Right ventricle myocardium superior (tissue), 1 donor: ENCODE measurements around the gene NUBP2. TPM values are rescaled to one million over a fixed set of nuclear protein-coding genes. Genes with fewer than 3 reads are reported as not detected.
A peak's percentile ranks its signal among the peaks of the same experiment; 100 is the strongest.
"Not testable (repeated sequence)": the region's sequence is repeated elsewhere in the genome, so short reads cannot be mapped to it uniquely, and the experiment has no call there.

Experiments used
- ATAC-seq: fragments of 200-7000 bp; cut with Tn5 transposase; one replicate; pipeline ENCODE4 v1.9.1; 2020; ENCODE audit warnings: mild to moderate bottlenecking; ENCODE audit not compliant: poor library complexity
- DNase-seq: peaks from one replicate; pipeline ENCODE4 v3.0.0-alpha.2; 2020
- intact Hi-C: fragments of 100-400 bp; cut with DNase I; formaldehyde crosslinking; loops from one replicate; pipeline ENCODE4 v1.11.2; 2022
- total RNA-seq: library from RNA; stranded (reverse); fragmentation: NEBNext Ultra II Directional; extraction: Animal tissue kit (Norgen Biotek cat#: 25700); gene quantifications from one replicate; pipeline ENCODE4 v1.2.1, GENCODE V29; 2021
- donor health status: DM: no; HTN: yes; CAD: no; lungs with severe emphysema.

NUBP2 gene
- total RNA-seq, 1 donor from 2014 or later, result 34.8 TPM

DNA sequence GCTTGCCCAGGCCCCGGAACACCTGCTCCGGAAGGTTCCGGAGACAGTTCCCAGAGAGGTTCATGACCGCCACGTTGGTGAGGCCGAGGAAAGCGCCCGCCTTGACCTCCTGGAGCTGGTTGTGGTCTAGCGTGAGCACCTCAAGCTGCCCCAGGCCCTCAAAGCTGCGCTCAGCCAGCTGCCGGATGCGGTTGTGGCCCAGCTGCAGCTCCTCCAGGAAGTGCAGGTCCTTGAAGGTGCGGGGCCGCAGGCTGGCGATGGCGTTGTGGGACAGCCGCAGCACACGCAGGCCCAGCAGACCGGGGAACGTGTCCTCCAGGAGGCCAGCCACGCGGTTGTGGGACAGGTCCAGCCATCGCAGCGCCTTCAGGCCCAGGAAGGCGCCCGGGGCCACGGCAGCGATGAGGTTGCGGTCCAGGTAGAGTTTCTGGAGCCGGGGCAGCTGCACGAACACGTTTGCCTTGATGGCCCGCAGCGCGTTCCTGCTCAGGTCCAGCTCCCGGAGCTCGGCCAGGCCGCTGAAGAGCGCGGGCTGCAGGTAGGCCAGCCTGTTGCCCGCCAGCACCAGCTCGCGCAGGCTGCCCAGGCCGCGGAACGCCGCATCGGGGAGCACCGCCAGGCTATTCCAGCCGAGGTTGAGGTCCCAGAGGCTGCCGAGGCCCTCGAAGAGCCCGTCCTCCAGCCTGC lies 8.6 kb downstream of the NUBP2 start:
- no peak for DNase-seq

DNA sequence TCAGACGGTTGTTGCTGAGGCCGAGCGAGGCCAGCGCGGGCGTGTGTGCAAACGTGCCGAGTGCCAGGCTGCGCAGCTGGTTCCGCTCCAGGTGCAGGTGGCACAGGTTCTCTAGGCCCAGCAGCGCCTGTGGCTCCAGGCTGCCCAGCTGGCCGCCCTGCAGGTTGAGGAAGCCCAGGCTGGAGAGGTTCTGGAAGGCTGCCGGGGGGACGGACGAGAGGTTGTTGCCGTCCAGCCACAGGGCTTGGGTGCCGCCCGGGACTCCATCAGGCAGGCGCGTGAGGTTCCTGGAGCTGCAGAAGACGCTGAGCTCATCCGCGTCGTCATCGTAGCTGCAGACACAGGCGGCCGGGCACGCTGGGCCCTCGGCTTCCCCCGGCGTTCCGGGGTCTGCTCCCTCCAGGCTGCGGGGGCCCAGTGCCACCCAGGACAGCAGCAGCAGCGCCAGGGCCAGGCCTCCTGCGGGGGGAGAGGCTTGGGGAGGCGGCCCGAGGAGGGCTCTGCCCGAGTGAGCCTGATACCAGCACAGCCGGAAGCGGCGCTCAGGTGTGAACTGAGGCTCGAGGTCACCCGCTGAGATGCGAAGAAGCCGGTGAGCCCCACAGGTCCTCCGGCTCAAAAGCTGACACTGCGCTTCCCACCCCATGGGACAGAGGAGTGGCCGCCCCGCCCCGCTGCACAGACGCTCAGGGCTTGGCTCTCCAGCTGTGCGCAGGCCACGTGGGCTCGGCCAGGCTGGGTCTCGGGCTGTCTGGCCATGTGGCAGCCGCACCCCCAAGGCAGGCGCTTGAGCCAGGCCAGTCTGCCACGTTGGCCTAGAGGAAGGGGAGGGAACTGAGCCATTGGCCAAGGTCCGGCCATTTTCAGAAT lies 9.4 kb downstream of the NUBP2 start:
- intact Hi-C loops, result no loop called here
- DNase-seq (no peak), ATAC-seq (no peak)

More for the DNA sequence above, 8.6 kb downstream of the NUBP2 start:
- ATAC-seq, result no peak
- intact Hi-C loops, result no loop called here

DNA sequence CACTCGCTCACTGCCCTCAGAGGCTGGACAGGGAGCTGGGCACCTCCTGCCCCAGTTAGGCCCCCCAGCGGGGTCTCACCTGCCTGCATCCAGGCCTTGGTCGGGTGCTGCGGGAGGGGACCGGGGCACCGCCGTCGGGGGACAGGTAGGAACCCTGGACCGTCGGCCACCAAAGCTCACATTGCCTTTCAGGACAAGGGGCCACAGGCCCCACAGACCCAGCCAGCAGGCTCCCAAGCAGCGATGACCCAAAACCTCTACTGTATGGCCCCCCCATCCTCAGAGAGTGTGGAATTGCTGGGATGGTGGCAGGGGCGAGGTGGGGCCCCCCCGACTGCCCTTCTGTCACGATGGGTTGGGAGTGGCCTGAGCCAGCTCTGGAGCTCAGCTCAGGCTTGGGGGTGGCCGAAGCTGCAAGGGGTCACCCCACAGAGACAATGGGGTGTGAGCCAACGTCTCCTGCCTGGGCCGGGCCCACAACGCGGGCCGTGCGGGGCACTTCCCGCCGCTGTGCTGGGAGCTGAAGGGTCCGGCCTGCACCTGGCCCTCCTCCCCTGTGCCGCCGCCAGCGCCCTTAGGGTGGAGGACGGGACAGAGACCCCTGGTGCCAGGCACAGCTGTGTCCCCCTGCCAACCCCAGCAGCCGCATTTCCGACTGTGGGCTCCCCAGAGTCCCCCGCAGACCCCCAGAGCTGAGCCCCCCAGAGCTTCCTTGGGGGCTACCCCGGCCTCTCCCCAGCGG lies 10.2 kb downstream of the NUBP2 start:
- intact Hi-C loops, result no loop called here
- ATAC-seq (no peak), DNase-seq (no peak)

DNA sequence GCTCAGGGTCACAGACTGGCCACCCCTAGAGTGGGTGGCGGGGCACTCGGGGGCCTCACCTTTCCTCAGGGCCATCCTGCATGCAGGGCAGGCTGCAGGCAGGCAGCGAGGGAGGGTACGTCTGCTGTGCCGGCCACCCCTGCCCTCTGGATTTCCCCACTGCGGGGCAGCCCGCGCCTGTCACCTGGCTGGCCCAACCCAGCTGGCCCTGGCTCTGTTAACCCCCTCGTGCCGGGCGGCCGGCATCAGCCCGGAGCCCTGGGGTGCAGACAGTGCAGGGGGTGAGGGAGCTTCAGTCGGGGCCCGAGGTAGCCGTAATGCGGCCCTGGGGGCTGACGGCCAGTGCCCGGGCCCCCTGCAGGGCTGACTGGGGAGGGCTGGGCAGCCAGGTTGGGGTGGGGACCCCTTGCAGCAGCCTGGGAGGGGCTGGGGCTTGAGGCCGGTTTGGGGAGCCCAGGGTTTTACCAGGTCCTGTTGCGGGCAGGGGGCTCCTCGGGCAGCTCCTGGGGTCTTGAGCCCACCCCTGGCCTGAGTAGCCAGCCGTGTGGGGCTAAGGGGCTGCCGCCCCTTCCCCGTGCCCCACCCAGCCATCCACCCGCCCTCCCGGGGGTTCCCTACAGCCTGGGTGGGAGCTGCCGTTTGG lies 10.9 kb downstream of the NUBP2 start, which contains the start of gene IGFALS:
Gene IGFALS (minus strand): TSS at position 128 of the 643 bp plus-strand sequence. CDS start 53 bp downstream, at position 75.
- no peak for ATAC-seq
- intact Hi-C loops, result no loop called here
- DNase-seq, result no peak

DNA sequence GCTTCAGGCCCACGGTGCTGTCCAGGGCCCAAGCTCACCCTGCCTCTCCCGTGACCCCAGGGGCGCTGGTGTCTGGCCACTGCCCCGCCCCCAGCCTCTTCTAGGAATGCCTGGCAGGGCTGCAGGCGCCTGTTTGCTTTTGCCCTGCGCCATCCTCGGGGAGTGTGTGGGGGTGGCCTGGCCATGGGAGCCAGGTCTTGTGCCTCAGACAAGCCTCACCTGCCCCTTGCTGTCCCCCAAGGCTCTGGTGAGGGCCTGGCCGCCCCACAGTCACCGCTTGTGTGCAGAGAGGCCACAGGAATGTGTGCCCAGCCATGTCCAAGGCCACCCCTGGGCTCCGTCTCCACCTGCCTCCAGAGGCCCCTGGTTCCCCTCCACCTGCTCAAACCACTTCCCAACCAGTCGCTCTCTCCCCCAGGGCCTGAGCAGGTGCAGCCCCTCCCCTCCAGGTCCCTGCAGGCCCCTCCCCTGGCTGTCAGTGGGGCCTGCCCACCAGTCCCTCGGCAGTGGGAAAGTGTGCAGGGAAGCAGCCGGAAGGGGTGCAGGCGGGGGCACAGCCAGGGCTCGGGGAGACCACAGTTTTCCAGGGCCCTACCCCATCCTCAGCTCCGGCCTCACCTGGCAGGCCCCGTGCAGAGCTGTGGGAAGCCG lies 11.6 kb downstream of the NUBP2 start:
- ATAC-seq (no peak), DNase-seq (no peak)
- intact Hi-C loops, result no loop called here

DNA sequence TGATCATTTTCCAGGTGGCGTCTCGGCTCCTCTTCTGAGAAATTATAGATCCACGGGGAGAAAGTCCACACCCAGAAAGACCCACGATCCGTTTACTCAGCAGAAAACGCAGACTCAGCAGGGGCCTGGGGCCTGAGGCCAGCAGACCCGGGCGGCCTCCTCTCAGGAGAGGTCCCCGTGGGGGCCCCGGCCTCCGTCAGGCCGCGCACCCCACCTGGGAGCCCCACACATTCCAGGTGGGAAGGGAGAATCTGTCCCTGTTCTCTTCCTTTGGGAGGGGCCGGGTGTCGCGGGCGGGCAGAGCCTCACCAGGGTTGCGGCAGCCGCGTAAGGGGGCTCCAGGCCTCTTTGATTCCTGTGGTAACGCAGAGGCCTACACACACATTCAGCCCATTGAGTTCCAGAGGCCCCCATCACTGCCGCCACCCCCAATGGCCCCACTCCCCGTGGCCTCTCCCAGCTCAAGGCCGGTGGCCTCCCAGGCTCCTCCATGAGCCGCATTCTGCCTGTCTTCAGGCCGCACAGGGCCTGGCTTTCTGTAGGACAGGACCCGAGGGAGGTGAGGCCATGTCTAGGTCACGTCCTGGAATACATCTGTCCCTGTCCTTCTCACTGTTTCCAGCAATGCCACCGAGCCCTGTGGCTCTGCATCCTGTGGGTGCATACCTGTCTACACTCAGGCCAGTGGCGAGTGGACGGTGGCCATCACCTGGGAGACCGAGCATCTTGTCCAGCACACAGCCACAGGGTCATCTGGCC lies 12.3 kb downstream of the NUBP2 start:
- intact Hi-C loops, result no loop called here
- DNase-seq, result no peak
- no peak for ATAC-seq

DNA sequence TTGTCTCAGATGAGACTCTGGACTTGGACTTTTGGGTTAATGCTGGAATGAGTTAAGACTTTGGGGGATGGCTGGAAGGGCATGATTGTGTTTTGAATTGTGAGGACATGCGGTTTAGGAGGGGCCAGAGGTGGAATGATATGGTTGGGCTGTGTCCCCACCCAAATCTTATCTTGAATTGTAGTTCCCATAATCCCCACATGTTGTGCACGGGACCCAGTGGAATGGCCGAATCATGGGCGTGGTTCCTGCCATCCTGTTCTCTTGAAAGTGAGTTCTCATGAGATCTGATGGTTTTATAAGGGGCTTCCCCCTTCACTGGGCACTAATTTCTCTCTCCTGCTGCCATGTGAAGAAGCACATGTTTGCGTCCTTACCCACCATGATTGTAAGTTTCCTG lies 16.5 kb downstream of the NUBP2 start:
- ATAC-seq, intact Hi-C loops, DNase-seq: not testable (repeated sequence)

DNA sequence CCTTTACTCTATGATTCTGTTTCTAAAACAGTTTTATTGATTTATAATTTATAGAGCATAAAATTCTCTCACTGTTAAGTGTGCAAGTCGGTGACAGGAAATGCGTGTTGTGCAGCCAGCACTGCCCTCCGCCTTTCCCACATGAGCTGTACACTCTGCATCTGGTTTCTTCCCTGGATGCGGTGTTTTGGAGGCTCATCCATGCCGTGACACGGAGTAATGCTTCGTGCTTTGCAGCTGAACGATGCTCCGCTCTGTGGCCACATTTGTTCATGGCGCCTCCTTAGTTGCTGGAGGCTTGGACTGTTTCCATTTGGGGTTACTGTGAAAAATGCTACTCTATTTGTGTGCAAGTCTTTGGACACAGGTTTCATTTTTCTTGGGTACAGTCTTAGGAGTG lies 17.9 kb downstream of the NUBP2 start:
- intact Hi-C loops, result no loop called here
- no peak for ATAC-seq
- DNase-seq, result no peak

DNA sequence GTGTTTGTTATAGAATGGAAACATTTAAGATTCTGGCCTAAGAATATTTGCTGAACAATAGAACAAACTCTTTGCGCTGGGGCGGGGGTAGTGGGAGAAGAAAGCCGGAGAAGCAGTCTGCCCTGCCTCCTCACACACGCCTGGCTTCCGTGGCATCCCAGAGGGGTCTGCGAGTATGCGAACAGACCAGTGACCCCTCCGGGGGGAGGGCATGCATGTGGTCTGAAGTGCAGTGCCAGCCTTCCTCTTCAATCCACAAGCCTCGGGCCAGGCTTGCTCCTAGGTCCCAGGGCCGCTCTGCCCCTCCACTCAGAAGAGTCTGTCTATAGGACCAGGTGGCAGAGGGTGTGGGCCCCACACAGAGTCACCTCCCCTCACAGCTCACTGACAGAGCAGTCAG lies 24.9 kb downstream of the NUBP2 start:
- intact Hi-C loops, result no loop called here
- DNase-seq, result no peak
- ATAC-seq, result no peak

DNA sequence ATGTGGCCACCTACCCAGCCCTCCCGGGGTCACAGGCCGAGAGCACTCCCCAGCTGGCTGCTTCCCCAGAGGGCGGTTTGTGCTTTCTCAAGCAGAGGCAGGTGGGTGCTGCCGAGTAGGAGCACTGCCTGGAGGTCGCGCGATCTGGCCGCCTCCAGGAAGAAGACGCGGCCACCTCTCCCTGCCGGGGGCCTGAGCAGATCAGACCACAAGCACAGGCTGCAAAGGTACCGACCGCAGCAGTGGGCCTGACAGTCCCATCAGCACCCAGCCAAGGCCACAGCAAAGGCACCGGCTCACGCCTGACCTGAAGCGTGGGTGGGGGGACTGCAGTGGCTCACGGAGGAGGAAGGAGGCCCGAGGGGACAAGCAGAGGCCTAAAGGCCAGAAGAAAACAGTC lies 25.9 kb downstream of the NUBP2 start:
- intact Hi-C loops, result no loop called here
- DNase-seq, result no peak
- ATAC-seq, result no peak

DNA sequence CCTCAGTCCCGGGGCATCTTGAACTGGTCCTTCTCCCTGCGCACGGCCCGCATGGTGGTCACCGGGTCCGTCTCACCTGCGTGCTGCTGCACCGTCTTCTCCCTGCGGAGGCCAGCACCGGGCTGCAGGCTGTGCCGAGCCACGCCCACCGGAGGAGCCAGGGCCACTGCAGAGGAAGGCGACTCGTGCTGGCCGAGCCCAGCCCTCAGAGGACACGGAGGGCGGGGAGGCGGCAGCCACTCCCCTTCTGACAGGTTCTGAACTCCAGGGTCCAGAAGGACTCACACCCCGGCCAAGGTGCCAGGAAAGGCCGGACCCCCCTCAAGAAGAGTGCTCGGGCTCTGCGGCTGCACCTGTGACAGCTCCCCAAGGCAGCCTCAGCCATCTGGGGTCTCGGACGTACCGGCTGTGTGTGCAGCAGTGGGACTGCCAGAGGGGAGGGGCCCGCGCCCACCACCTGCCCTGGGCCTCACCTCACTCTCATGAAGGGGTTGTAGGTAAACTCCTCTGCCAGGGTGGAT lies 26.6 kb downstream of the NUBP2 start:
- DNase-seq, result no peak
- intact Hi-C loops, result no loop called here
- ATAC-seq, result no peak

DNA sequence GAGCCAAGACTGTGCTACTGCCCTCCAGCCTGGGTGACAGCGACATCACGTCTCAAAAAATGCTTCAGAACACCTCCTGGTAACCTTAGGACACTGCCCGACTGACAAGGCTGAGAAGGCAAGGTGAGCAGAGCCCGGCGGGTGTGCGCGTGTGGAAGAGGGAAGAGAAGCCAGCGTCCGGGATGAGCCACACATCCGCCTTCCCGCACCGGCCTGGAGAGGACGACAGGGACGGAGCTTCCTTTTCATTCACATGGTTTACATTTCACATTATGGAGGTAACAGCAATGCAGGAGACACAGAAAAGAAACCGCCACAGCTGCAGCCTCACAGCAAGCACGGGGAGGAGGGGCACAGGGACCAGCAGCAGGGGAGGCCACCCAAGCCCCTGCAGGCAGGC lies 27.3 kb downstream of the NUBP2 start:
- intact Hi-C loops, result no loop called here
- ATAC-seq (no peak), DNase-seq (no peak)

DNA sequence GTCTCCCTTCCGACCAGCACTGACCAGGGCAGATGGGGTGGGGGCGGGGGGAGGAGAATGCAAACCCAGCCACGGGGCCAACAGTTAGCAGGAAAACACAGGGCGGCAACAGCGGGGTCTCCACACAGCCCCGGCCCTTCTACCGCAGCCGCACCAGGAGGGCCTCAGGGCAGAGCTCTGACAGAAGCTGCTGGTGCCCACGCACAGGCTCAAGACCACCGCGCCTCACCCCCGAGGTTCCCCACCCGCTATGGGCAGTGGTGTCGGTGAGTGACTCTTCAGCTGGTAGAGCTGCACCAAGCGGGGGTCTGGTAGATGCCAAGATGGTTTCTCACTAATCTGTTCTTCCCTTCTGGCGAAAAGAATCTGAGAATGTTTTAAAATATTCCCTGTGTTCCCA lies 27.8 kb downstream of the NUBP2 start:
- no peak for ATAC-seq
- DNase-seq, result no peak
- intact Hi-C loops, result no loop called here

DNA sequence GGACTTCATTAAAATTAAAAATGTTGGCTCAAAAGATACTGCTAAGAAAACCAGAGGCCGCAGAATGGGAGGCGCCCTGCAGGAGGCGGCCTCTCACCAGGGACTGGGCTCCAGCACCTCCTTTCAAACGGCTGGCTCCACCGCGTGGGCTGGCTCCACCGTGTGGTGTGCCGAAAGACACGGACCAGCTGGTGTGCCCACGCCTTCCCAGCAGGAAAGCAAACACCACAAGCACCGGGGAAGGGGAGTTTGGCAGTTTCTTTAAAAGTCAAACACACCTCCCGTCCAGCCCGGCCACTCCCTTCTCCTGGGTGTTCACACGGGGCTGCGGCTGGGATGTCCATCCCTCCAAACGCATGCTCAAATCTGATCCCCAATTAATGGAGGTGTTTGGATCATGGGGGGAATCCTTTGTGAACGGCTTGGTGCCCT lies 30.0 kb downstream of the NUBP2 start:
- DNase-seq (peak; percentile 85), ATAC-seq (peak; percentile 93)
- intact Hi-C loops, result no loop called here

DNA sequence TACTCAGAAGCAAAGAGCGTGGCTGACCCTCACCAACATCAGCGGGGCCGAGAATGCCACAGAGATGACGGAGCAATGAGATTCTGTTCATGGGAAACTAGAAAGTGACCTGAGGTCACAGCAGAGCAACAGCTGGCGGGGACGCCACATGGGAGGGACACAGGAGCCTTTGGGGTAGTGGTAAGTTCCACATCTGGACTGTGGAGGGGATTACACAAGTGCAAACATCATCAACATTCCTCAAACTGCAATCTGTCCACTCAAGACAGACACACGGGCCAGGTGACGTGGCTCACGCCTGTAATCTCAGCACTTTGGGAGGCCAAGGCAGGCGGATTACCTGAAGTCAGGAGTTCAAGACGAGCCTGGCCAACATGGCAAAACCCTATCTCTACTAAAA lies 32.7 kb downstream of the NUBP2 start:
- no peak for DNase-seq
- intact Hi-C loops, result no loop called here
- no peak for ATAC-seq

DNA sequence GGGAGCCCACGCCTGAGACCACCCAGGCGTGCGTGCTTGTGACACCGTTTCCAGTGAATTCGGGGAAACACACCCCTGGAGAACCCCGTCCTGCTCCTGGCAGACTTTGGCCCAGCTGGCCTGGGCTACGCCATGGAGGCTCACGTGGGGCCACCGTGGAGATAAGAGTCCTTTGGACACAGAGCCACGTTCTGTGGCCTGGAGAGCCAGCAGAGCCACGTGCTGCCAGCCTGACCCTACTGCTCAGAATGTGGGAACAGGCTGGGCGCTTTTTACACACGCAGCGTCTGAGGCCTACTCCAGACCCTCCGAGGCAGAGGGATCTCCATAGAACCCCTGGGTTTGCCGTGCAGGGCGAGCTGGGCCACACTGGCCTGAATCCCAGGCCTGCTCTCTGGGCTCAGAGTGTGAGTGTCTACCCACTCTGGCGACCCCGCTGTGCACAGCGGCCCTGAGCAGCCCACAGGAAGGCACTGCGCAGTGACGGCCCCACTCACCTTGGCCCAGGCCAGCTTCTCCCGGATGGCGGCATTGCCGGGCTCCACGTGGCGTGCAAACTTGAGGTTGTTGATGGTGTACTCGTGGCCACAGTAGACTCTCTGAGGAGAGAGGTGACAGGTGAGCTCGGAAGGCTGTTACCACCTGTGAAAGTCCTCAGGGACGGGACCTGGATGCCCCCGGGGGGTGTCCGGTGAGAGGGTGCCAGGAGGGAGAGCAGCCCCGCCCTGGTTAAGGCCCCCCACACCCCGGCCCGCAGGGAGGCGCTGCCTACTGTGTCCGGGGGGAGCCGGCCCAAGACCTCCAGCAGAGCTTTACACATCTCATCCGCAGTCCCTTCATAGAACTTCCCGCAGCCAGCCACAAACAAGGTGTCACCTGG lies 33.9 kb downstream of the NUBP2 start:
- intact Hi-C loops, result no loop called here
- ATAC-seq (no peak), DNase-seq (no peak)

DNA sequence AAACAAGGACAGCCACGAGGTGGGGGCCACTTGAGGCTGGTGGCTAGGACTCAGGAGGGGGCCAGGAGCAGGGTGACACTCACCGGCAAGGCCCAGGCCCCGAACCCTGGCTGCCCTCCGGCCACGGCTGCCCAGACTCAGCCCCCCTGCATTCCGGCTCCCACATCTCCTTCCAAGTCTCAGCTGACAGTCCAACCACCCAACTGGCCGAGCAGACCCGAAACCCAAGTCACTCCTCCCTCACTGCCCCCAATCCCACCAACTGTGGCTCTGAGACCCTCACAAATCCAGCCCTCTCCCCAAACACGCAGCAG lies 34.5 kb downstream of the NUBP2 start:
- intact Hi-C loops, result no loop called here
- DNase-seq (no peak), ATAC-seq (no peak)
